Erythroblast (primary cell): Measurements from ENCODE around the gene DYNC2H1.
A peak's percentile ranks its signal among the peaks of the same experiment; 100 is the strongest.

Experiments used
- DNase-seq, 2 experiments: peaks; one replicate each; lab custom pipeline; 2025; lab: John Stamatoyannopoulos, UW
- GATA1 ChIP-seq: IDR thresholded peaks from 2 replicates; pipeline ENCODE4 v1.6.1; 2011; ENCODE audit warnings: low read depth, mild to moderate bottlenecking, control low read depth, low read length, moderate library complexity
- POLR2A ChIP-seq: IDR thresholded peaks from 2 replicates; pipeline ENCODE4 v1.6.1; 2011; ENCODE audit warnings: mild to moderate bottlenecking, low read length

DYNC2H1 gene

DNA sequence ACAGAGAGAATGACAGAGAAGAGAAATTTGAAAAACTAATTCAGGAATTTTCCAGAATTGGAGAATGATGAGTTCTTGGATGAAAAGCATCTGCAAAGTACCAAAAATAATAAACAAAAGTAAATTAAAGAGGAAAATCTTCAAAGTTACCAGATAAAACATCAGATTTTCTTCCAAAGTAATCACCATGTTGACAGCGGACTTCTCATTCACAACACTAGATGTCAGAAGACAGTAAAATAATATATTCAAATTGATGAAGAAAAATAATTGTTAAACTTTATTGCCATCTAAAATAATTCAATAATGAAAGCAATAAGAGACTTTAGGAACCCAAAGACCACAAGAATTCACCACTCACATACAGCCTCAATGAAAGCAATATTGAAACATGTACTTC is 355.2 kb downstream of the DYNC2H1 start:
- no peak for DNase-seq
- TF ChIP-seq POLR2A: no peak

GRCh38 chr11:103465555-103466140 is 356.4 kb downstream of the DYNC2H1 start:
- TF ChIP-seq GATA1 (no peak), POLR2A (no peak)
- DNase-seq: no peak

DNA sequence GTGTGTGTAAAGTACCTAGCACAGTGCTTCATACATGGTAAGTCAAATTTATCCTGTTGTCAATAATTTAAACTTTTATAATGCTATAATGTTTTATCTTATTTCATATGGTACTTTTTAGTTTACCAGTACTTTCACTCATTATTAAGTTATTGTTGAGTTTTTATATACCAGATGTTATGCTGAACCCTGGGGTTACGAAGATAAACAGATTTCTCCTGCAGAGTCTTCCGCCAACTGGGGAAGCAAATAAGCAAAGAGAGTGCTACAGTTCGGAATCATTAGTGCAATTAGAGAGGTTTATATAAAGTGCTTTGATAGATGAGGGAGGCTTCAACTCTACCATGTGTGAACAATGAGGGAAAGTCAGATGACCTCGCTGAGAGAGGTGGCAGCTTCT is 362.3 kb downstream of the DYNC2H1 start:
- DNase-seq: no peak
- no peak for TF ChIP-seq POLR2A
- TF ChIP-seq GATA1: no peak

DNA sequence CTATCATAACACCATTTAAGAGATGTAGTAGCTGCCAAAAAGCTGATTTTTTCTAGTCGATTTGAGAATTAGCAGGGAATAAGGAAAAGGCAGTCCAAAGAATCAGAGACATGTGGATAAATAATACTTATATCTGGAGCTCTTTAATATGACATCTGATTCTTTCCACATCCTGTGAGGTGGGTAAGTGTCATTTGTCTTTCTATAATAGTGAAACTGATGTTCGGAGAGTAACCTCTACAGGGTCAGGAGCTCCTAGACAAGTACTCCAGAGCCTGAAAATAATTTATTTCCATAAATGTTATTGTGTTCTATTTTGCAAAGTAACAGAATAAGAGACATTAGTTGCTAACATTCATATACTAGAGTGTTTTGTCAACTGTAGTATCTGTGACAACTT is 367.6 kb downstream of the DYNC2H1 start:
- no peak for TF ChIP-seq POLR2A
- TF ChIP-seq GATA1: no peak
- DNase-seq: no peak

DNA sequence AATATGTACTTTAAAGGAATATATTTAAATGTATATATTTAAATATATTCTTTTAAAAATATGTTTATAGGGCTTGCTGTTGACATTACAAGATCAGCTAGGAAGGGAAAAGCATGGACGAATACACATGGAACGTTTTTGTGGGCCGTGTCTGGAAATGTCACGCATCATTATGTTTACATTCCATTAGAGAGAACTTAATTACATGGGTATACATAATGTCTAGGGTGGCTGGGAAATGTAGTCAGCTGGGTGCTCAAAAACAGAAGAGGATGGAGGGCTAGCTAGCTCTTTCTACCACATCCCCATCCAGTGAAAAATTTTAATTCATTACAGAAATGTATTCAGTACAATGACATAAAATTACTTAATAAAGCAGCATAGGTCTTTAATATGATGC is 371.2 kb downstream of the DYNC2H1 start:
- TF ChIP-seq GATA1 (no peak), POLR2A (no peak)
- no peak for DNase-seq

- TF ChIP-seq POLR2A: no peak
- TF ChIP-seq GATA1: no peak
- DNase-seq: no peak
These were observed 374.8 kb downstream of the DYNC2H1 start for GRCh38 chr11:103483996-103484395.

- no peak for DNase-seq
These were observed 375.3 kb downstream of the DYNC2H1 start for GRCh38 chr11:103484545-103484944.

GRCh38 chr11:103486604-103487003 is 377.4 kb downstream of the DYNC2H1 start:
- DNase-seq: no peak
- TF ChIP-seq GATA1 (no peak), POLR2A (no peak)

More at GRCh38 chr11:103484545-103484944, 375.3 kb downstream of the DYNC2H1 start:
- TF ChIP-seq POLR2A (no peak), GATA1 (no peak)

DNA sequence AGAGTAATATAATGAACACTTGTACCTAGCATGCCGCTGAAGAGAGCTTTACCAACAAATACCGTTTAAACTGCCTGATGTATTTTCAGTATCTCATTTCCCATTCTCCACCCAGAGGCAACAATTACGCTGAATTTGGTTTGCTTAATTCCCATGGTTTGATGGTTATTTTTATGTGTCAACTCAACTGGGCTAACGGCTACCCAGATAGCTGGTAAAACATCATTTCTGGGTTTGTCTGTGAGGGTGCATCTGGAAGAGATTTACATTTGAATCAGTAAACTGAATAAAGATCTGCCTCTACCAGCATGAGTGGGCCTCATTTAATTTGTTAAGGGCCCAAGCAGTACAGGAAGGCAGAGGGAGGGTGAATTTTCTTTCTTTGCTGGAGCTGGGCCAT is 377.9 kb downstream of the DYNC2H1 start:
- TF ChIP-seq GATA1 (no peak), POLR2A (no peak)
- DNase-seq: no peak

GRCh38 chr11:103488031-103488461 is 378.8 kb downstream of the DYNC2H1 start:
- TF ChIP-seq POLR2A (no peak), GATA1 (no peak)
- DNase-seq: no peak

- no peak for TF ChIP-seq GATA1
- TF ChIP-seq POLR2A: no peak
- DNase-seq: no peak
These were observed 379.4 kb downstream of the DYNC2H1 start for GRCh38 chr11:103488579-103488978.

DNA sequence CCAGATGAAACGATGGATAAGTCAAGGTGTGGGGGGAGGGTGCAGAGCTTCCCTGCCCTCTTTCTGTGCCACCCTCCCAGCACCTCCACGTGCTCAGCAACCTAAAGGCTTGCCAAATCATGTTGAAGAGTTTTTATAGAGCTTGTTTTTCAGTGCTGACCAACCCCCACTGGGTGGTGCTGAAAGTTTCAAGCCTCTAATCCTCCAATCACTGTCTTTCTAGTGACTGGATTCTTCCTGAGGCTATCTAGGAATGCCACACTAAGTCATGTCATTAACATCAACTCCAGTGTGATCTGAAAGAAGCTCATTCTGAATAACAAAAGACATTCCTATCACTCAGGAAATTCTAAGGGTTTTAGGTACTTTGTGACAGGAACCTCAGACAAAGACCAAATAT is 382.6 kb downstream of the DYNC2H1 start:
- TF ChIP-seq POLR2A (no peak), GATA1 (no peak)
- no peak for DNase-seq

- DNase-seq: peak in 1 of 2 experiments; percentile 3
- TF ChIP-seq POLR2A: no peak
- TF ChIP-seq GATA1: no peak
These were observed 385.3 kb downstream of the DYNC2H1 start for GRCh38 chr11:103494491-103494890.

DNA sequence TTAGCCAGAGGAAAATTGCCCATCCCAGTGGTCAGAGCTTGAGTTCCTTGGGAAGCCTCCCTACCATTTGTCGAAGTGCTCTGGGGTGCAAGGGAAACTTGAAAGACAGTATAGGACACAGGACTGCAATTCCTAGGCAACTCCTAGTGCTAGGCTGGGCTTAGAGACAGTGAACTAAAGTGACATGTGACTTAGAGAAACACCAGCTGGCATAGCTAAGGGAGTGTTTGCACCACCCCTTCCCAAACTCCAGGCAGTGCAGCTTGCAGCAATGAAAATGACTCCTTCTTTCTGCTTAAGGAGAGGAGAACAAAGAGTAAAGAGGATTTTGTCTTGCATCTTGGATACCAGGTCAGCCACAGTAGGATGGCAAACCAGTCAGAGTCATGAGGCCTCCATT is 388.0 kb downstream of the DYNC2H1 start:
- no peak for DNase-seq
- TF ChIP-seq POLR2A (no peak), GATA1 (no peak)

- no peak for DNase-seq
- TF ChIP-seq POLR2A (no peak), GATA1 (no peak)
These were observed 390.6 kb downstream of the DYNC2H1 start for GRCh38 chr11:103499710-103500340.

DNA sequence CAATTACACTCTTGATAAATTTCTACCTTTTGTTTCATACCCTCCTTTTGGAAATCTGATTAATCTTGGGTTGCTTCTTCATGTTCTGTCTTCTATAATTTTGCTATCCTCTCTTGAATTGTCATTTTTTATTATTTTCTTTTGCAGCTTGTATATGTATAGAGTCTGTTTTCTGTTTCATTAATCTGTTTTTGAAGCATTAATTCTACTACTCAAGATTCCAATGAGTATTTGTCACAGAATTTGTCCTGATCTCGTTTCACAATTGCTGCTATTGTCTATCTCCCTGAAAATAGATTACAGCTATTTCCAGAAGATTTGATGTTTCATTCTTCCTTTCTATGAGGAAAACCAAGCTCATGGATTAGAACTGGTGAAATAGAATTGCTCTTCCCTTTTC is 406.1 kb downstream of the DYNC2H1 start:
- no peak for TF ChIP-seq POLR2A
- no peak for TF ChIP-seq GATA1
- DNase-seq: no peak

- no peak for TF ChIP-seq GATA1
- TF ChIP-seq POLR2A: no peak
These were observed 411.6 kb downstream of the DYNC2H1 start for GRCh38 chr11:103520792-103521191.

More at GRCh38 chr11:103520792-103521191, 411.6 kb downstream of the DYNC2H1 start:
- no peak for DNase-seq
